Measurements from ENCODE around the gene TSHZ2. TPM values are rescaled to one million over a fixed set of nuclear protein-coding genes. Genes with fewer than 3 reads are reported as not detected.

Gene TSHZ2
- total RNA-seq, 1 experiment from 2014 or later, result 2.3 TPM

DNA sequence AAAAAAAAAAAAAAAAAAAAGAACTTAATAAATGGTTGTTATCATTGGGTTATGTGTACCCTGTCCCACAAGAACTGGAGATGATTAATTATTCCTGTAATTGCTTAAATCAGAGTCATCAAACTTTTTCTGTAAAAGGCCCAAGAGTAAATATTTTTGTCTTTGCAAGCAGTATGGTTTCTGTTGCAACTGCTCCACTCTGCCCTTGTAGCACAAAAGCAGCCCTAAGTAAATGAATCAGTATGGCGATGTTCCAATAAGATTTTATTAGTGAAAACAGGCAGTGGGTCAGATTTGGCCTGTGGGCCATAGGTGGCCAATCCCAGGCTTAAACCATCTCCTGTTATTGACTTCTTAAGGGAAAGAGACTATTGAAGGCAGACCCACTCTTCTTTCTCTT lies 252.7 kb downstream of the TSHZ2 start:
- Mint-ChIP-seq H3K27ac (ENCODE audit: low read depth, unreplicated experiment) (no peak overlapping the region), H3K36me3 (ENCODE audit: insufficient read depth, unreplicated experiment) (no peaks in the 10 kb centered on the region), H3K9me3 (ENCODE audit: unreplicated experiment) (no peaks in the 10 kb centered on the region), H3K4me3 (ENCODE audit: unreplicated experiment) (no peak overlapping the region), H3K4me1 (ENCODE audit: insufficient read depth, unreplicated experiment) (peaks cover 11% of the 10 kb centered on the region), H3K27me3 (ENCODE audit: insufficient read depth, unreplicated experiment) (no peaks in the 10 kb centered on the region)
- intact Hi-C loops (cut with micrococcal nuclease), result loop anchor here (1.0 kb wide), 1 partner anchor 378 kb away; no protein-coding TSS in a partner anchor
- BruUV-seq (replicated peaks), result no TSS peak
- DNase-seq (ENCODE audit: unreplicated experiment), result no peak
- TF ChIP-seq, protein P1, sequence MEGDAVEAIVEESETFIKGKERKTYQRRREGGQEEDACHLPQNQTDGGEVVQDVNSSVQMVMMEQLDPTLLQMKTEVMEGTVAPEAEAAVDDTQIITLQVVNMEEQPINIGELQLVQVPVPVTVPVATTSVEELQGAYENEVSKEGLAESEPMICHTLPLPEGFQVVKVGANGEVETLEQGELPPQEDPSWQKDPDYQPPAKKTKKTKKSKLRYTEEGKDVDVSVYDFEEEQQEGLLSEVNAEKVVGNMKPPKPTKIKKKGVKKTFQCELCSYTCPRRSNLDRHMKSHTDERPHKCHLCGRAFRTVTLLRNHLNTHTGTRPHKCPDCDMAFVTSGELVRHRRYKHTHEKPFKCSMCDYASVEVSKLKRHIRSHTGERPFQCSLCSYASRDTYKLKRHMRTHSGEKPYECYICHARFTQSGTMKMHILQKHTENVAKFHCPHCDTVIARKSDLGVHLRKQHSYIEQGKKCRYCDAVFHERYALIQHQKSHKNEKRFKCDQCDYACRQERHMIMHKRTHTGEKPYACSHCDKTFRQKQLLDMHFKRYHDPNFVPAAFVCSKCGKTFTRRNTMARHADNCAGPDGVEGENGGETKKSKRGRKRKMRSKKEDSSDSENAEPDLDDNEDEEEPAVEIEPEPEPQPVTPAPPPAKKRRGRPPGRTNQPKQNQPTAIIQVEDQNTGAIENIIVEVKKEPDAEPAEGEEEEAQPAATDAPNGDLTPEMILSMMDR (IDR thresholded peaks at IDR 0.05; ENCODE audit: unreplicated experiment), result no peak
- CTCF ChIA-PET, result interaction anchor here (0.9 to 2.8 kb wide), 2 partner anchors 323 to 913 kb away, joined by 4 to 18 read pairs; no protein-coding TSS in a partner anchor
- POLR2A ChIA-PET, result interaction anchor here (0.7 kb wide), 1 partner anchor 912 kb away, joined by 7 read pairs; no protein-coding TSS in a partner anchor

DNA sequence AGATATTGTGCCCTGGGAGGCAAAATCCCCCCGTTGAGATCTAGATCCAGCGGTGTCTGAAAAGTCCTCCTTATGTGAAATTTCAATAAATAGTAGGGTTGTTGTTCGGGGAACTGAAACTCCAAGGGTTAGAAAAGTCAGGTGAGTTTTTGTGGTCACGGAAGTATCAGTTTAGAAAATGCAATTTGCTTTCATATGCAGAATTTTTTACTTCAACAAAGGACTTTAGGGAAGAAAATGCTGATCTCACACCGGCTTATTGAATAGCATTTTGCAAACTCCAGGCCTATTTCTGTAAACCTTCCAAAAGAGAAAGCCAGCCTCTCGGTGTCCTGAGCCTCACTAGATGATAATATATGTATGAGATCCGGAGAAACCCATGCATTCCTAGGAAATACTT lies 254.7 kb downstream of the TSHZ2 start:
- Mint-ChIP-seq H3K4me3 (ENCODE audit: unreplicated experiment) (no peak overlapping the region), H3K9me3 (ENCODE audit: unreplicated experiment) (no peaks in the 10 kb centered on the region), H3K27ac (ENCODE audit: low read depth, unreplicated experiment) (no peak overlapping the region), H3K27me3 (ENCODE audit: insufficient read depth, unreplicated experiment) (no peaks in the 10 kb centered on the region), H3K4me1 (ENCODE audit: insufficient read depth, unreplicated experiment) (peaks cover 11% of the 10 kb centered on the region), H3K36me3 (ENCODE audit: insufficient read depth, unreplicated experiment) (no peaks in the 10 kb centered on the region)
- no peak for DNase-seq (ENCODE audit: unreplicated experiment)
- POLR2A ChIA-PET, result no interaction called here
- BruUV-seq (replicated peaks), result no TSS peak
- CTCF ChIA-PET, result interaction anchor here (0.6 to 1.8 kb wide), 6 partner anchors 8 to 984 kb away, joined by 3 to 9 read pairs (median 3); no protein-coding TSS in a partner anchor
- TF ChIP-seq, protein P1 (IDR thresholded peaks at IDR 0.05; ENCODE audit: unreplicated experiment), result no peak
- intact Hi-C loops (cut with micrococcal nuclease), result no loop called here

- BruUV-seq (replicated peaks), result no TSS peak
- POLR2A ChIA-PET, result no interaction called here
- Mint-ChIP-seq H3K4me3 (ENCODE audit: unreplicated experiment) (no peak overlapping the region), H3K9me3 (ENCODE audit: unreplicated experiment) (no peaks in the 10 kb centered on the region), H3K27ac (ENCODE audit: low read depth, unreplicated experiment) (no peak overlapping the region), H3K4me1 (ENCODE audit: insufficient read depth, unreplicated experiment) (peaks cover 11% of the 10 kb centered on the region), H3K27me3 (ENCODE audit: insufficient read depth, unreplicated experiment) (no peaks in the 10 kb centered on the region), H3K36me3 (ENCODE audit: insufficient read depth, unreplicated experiment) (no peaks in the 10 kb centered on the region)
- intact Hi-C loops (cut with micrococcal nuclease), result no loop called here
- DNase-seq (ENCODE audit: unreplicated experiment), result no peak
- TF ChIP-seq, protein P1 (IDR thresholded peaks at IDR 0.05; ENCODE audit: unreplicated experiment), result no peak
- CTCF ChIA-PET, result interaction anchor here (0.6 to 1.9 kb wide), 3 partner anchors 9 to 1935 kb away, joined by 3 to 7 read pairs (median 3); no protein-coding TSS in a partner anchor
These were observed 255.4 kb downstream of the TSHZ2 start for GRCh38 chr20:53227523-53227922.

- Mint-ChIP-seq H3K4me3 (ENCODE audit: unreplicated experiment) (no peak overlapping the region), H3K9me3 (ENCODE audit: unreplicated experiment) (no peaks in the 10 kb centered on the region), H3K27ac (ENCODE audit: low read depth, unreplicated experiment) (no peak overlapping the region), H3K36me3 (ENCODE audit: insufficient read depth, unreplicated experiment) (no peaks in the 10 kb centered on the region), H3K4me1 (ENCODE audit: insufficient read depth, unreplicated experiment) (no peaks in the 10 kb centered on the region), H3K27me3 (ENCODE audit: insufficient read depth, unreplicated experiment) (no peaks in the 10 kb centered on the region)
- intact Hi-C loops (cut with micrococcal nuclease), result no loop called here
- no TSS peak for BruUV-seq (replicated peaks)
- POLR2A ChIA-PET, result no interaction called here
- CTCF ChIA-PET, result interaction anchor here (0.8 kb wide), 1 partner anchor 93 kb away, joined by 3 read pairs; no protein-coding TSS in a partner anchor
- TF ChIP-seq, protein P1 (IDR thresholded peaks at IDR 0.05; ENCODE audit: unreplicated experiment), result no peak
- DNase-seq (ENCODE audit: unreplicated experiment), result no peak
These were observed 258.9 kb downstream of the TSHZ2 start for GRCh38 chr20:53231061-53231460.
